ENCODE results near the gene TNFAIP8L2.
"Not testable (repeated sequence)": the region's sequence is repeated elsewhere in the genome, so short reads cannot be mapped to it uniquely, and the experiment has no call there.

The TNFAIP8L2 gene

GRCh38 chr1:151146072-151146411 is 10.4 kb upstream of the TNFAIP8L2 start:
- DNase-seq (ENCODE audit: low read depth in 2 of 2) = no peak

GRCh38 chr1:151146412-151147131 is 9.9 kb upstream of the TNFAIP8L2 start, which contains the start of gene SEMA6C:
SEMA6C (minus strand) TSS chr1:151146631; CDS start chr1:151142621, 4,010 bp downstream.
- peak; percentile 64 to 72 for DNase-seq (ENCODE audit: low read depth in 2 of 2)

DNA sequence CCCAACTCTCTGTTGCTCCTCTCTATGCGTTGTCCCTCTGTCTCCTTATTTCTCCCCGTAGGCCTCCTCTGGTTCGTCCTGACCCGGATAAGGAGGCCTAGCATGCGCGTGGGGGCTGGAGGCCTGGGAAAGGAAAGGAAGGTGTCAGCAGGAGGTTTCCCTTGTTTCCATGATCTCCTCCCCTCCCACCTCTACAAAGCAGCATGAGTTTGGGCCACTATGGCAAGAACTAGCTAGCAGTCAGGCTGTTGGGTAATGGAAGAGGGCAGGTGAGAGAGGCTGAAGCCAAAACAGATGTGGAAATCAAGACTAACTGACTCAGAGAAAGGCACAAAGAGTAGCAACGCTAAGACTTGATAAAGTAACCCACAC is 9.3 kb upstream of the TNFAIP8L2 start:
- no peak for DNase-seq (ENCODE audit: low read depth in 2 of 2)

GRCh38 chr1:151147665-151148064 is 8.8 kb upstream of the TNFAIP8L2 start:
- no peak for DNase-seq (ENCODE audit: low read depth in 2 of 2)

DNA sequence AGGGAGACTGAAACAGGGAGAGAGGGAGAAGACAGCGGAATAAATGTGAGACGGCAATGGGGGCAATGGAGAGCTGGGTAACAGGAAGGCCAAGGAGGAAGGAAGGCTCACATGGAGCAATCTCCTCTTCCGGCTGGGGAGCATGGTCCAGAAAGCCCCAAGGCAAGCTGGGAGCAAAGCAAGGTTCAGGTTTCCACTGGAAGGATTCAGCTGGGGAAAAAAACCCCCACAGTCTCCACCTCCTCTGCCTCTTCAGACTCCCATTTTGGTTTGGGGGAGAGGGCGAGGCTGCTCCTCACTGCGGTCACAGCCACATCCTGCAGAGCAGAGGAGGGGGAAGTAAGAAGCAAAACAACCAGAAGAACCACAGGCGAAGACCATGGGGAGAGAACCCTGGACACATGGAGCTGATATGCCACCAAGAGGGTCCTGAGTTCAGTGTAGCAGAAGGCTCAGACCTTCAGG is 650 bp downstream of the TNFAIP8L2 start:
- peak in 1 of 2 donors; percentile 17 for DNase-seq (ENCODE audit: low read depth in 2 of 2)

DNA sequence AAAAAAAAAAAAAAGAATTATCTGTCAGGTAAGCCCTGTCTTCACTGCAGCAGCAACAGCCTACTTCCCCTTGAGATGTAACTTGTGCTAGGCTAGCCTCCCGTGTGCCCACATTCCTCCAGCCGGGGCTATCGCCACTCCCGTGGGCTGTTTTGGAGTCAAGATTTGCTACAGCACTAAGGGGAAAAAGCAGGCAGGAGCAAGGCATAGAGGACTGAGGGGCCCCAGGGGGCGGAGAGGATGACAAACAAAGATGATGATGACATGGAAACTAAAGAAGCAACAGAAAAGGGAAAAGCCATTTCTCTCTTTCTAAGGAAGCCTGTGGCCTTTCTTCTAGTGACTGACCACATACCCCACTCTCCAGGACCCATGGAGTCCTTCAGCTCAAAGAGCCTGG is 1.9 kb downstream of the TNFAIP8L2 start:
- DNase-seq (ENCODE audit: low read depth in 2 of 2) = peak in 1 of 2 donors; percentile 29

DNA sequence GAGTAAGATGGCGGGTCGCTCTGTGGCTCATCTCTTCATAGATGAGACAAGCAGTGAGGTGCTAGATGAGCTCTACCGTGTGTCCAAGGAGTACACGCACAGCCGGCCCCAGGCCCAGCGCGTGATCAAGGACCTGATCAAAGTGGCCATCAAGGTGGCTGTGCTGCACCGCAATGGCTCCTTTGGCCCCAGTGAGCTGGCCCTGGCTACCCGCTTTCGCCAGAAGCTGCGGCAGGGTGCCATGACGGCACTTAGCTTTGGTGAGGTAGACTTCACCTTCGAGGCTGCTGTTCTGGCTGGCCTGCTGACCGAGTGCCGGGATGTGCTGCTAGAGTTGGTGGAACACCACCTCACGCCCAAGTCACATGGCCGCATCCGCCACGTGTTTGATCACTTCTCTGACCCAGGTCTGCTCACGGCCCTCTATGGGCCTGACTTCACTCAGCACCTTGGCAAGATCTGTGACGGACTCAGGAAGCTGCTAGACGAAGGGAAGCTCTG is 2.4 kb downstream of the TNFAIP8L2 start:
- no peak for DNase-seq (ENCODE audit: low read depth in 2 of 2)

DNA sequence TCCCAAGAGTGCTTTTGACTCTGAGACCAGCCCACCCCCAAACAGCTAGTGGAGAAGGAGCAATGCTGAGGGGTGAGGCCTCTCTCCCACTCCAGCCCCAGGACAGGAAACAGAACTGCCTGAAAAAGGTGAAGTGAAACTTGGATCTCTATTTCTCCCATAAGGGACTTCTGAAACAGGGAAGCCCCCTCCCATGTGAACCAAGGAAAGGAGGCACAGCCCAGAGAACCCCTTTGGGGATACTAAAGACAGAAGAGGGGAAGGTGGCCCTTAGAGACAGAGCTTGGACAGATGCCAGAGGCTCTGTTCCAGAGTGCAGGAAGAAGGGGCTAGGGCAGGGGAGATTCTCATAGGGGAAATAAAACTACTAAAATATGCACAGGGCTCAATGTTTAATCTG is 2.9 kb downstream of the TNFAIP8L2 start:
- no peak for DNase-seq (ENCODE audit: low read depth in 2 of 2)

- no peak for DNase-seq (ENCODE audit: low read depth in 2 of 2)
Measured at GRCh38 chr1:151164732-151165280, 8.4 kb downstream of the TNFAIP8L2 start.

GRCh38 chr1:151165281-151165737 is 8.9 kb downstream of the TNFAIP8L2 start:
- DNase-seq (ENCODE audit: low read depth in 2 of 2) = no peak

- DNase-seq (ENCODE audit: low read depth in 2 of 2) = peak; percentile 80 to 88
Measured at GRCh38 chr1:151165738-151166504, 9.5 kb downstream of the TNFAIP8L2 start, which contains the start of the genes LYSMD1 and SCNM1. LYSMD1 (minus strand) TSS chr1:151165902; CDS start chr1:151165258, 644 bp downstream. SCNM1 (plus strand) TSS chr1:151166144; CDS start chr1:151166153, 9 bp downstream.

DNA sequence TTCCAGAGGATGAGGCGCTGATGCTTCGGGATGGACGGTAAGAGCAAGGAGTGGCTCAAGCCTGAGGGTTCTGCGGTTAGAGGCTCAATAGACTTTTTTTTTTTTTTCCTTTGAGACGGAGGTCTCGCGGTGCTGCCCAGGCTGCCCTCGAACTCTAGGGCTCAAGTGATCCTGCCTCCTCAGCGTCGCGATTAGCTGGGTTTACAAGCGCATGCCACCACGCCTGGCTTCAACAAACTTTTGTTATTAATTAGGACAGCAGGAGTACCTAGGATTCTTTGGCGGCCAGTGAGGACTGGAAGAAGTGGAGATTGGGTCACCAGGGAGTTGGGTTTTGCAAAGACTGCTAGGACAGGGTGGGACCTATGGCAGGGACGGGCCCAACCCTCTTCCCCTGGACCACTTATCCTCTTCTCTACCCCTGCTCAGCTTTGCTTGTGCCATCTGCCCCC is 10.1 kb downstream of the TNFAIP8L2 start:
- DNase-seq (ENCODE audit: low read depth in 2 of 2) = no peak

DNA sequence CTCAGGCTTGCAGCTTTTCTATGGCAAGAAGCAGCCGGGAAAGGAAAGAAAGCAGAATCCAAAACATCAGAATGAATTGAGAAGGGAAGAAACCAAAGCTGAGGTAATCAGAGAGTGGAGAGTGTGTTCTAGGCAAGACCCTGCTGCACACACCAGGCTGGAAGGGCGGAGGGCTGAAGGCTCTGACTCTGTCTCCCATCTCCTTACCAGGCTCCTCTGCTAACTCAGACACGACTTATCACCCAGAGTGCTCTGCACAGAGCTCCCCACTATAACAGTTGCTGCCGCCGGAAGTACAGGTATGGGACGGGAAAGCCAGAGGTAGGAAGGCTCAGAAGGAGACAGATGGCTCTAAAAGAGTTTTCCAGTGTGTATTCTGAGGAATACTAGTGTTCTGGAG is 10.7 kb downstream of the TNFAIP8L2 start:
- DNase-seq (ENCODE audit: low read depth in 2 of 2) = no peak

- DNase-seq (ENCODE audit: low read depth in 2 of 2) = no peak
Measured at GRCh38 chr1:151171190-151171589, 14.7 kb downstream of the TNFAIP8L2 start.

GRCh38 chr1:151175041-151175741 is 18.7 kb downstream of the TNFAIP8L2 start:
- no peak for DNase-seq (ENCODE audit: low read depth in 2 of 2)

GRCh38 chr1:151175863-151176262 is 19.4 kb downstream of the TNFAIP8L2 start, which contains the start of gene TMOD4:
TMOD4 (minus strand) TSS chr1:151175981; CDS start chr1:151174875, 1,106 bp downstream.
- no peak for DNase-seq (ENCODE audit: low read depth in 2 of 2)

DNA sequence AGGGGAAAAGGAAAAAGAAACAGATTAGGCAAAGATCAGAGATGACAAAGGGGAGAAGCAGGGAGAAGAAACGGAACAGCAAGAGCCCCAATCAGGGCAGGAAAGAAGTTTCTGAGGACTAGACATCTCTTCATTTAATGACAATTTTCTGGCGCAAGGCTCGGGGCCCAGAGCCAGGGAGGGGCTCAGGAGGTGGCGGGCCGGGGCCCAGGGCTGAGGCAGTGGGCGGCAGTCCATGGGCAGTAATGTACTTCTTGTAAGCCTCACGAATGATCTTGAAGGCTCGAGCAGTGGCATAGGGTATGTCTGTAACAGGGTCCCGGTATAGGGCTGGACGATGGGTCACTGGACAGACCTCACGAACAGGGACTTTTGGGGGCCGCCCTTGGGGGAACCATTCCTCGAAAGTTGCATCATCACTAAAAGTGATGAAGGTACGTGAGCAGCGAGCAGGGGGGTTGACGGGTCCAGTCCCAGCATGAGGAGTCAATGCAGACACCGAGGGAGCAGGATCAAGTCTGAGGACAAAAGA is 20.1 kb downstream of the TNFAIP8L2 start:
- DNase-seq (ENCODE audit: low read depth in 2 of 2) = no peak

- no peak for DNase-seq (ENCODE audit: low read depth in 2 of 2)
Measured at GRCh38 chr1:151184211-151184610, 27.8 kb downstream of the TNFAIP8L2 start.

DNA sequence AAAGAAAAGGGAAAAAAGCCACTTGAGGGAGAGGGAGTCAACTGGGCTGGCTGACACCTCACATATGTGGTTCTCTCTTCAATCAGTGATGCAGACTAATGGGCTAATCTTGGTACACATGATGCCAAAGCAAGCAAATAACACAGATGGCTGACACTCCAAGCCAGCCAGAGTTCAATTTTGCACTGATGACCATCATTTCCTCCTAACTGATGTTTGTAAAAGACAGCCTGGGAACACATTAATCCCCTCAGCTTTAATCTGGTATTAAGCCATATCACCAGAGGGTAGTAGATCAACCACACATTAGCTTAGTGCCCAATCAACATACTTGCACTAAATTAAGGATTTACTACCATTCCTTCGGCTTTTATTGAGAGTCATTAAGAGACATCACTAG is 30.8 kb downstream of the TNFAIP8L2 start:
- no peak for DNase-seq (ENCODE audit: low read depth in 2 of 2)

DNA sequence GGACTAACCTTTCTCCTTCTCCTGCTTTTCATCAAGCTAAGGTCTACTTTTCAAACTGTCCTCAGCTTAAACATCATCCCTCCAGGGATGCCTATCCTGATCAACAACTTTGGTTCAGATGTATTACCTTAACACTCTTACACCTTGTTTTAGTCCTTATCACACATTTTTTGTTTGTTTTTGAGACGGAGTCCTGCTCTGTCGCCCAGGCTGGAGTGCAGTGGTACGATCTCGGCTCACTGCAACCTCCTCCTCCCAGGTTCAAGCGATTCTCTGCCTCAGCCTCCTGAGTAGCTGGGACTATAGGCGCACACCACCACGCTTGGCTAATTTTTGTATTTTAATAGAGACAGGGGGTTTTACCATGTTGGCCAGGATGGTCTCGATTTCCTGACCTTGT is 32.2 kb downstream of the TNFAIP8L2 start:
- not testable (repeated sequence) for DNase-seq (ENCODE audit: low read depth in 2 of 2)

All from stimulated activated CD4-positive, alpha-beta T cell treated with anti-CD3 and anti-CD28 coated beads, Interleukin-1b, Interleukin-23, amount 100 ng/mL, for 1 hour (primary cell).